ENCODE results near the gene PARD3.

The PARD3 gene

DNA sequence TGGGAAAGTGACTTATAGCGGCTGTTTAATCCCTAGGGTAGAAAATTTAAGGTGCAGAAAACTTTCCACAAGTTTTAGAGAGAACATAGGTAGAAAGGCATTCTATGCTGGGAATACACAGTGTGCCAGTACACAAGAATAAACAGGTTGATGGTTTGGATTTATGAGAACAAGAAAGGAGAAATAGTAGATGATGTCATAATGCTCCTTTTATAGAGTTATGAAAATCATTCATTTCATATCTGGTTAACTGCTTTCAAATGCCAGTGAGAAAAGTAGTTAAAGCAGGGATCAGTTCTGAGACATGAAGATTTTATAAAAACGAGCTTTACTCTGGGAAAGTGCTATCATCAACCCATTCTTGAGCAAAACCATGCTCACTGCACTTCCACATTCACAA is 311.4 kb downstream of the PARD3 start:
- H3K4me3 ChIP-seq (ENCODE audit: control insufficient read depth, low read depth, low read length): no peak overlapping the region
- TF ChIP-seq, protein P1, sequence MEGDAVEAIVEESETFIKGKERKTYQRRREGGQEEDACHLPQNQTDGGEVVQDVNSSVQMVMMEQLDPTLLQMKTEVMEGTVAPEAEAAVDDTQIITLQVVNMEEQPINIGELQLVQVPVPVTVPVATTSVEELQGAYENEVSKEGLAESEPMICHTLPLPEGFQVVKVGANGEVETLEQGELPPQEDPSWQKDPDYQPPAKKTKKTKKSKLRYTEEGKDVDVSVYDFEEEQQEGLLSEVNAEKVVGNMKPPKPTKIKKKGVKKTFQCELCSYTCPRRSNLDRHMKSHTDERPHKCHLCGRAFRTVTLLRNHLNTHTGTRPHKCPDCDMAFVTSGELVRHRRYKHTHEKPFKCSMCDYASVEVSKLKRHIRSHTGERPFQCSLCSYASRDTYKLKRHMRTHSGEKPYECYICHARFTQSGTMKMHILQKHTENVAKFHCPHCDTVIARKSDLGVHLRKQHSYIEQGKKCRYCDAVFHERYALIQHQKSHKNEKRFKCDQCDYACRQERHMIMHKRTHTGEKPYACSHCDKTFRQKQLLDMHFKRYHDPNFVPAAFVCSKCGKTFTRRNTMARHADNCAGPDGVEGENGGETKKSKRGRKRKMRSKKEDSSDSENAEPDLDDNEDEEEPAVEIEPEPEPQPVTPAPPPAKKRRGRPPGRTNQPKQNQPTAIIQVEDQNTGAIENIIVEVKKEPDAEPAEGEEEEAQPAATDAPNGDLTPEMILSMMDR (conservative IDR thresholded peaks at IDR 0.05; ENCODE audit: control insufficient read depth, insufficient read depth, low read depth, low read length): no peak
- DNase-seq (ENCODE audit: low read depth): no peak

DNA sequence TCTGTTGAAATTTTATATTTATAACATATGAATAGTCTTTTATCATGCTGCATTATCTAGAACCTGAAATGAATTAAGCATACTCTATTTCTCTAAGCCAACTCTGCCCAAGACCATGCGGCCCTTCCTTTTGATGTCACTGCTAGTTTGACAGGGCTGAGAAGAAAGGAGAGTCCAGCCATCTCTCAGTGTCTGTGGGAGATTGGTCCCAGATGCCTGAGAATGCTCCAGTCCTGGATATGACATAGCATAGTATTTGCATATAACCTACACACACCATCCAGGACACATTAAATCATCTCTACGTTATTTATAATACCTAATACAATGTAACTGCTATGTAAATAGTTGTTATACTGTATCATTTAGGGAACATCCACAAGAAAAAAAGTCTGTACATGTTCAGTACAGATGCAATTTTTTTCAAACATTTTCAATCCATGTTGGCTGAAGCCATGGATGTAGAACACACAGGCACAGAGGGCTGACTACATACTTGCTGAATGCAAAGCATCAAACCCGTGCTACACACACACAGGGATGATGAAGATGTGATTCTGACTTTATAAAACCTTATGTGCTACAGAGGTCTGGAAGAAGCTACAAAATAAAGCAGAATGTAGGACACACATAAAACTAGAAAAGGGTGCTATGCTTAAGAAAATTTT is 315.4 kb downstream of the PARD3 start:
- H3K4me3 ChIP-seq (ENCODE audit: control insufficient read depth, low read depth, low read length): no peak overlapping the region
- TF ChIP-seq, protein P1 (conservative IDR thresholded peaks at IDR 0.05; ENCODE audit: control insufficient read depth, insufficient read depth, low read depth, low read length): no peak
- no peak for DNase-seq (ENCODE audit: low read depth)

DNA sequence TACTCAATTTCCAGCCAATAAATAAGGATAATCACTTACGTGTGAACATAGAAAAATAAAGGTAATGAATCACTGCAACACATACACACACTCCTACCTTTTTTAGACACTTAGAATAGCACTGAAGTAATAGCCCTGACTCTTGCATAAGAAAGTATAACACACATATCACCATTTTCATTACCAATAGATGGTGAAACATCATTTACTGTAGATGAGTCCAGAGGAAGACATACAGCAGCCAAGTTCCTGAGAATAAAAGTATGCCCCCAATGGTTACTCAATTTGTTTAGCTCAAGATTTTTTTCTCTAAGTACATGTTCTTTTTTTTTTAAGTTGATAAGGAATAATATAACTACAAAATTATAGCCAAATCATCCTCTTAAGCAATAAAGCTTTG is 316.3 kb downstream of the PARD3 start:
- peak; percentile 47 for DNase-seq (ENCODE audit: low read depth)

DNA sequence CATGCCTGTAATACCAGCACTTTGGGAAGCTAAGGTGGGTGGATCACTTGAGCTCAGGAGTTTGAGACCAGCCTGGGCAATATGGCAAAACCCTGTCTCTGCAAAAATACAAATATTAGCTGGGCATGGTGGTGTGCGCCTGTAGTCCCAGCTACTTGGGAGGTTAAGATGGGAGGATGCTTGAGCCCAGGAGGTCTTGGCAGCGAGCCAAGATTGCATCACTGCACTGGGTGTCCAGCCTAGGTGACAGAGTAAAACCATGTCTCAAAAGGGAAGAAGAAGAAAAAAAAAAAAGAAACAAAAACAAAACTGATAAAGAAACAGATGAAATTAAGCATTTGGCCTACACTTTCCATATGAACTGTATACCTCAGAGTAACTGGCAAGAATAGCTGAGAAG is 319.2 kb downstream of the PARD3 start:
- no peak overlapping the region for H3K4me3 ChIP-seq (ENCODE audit: control insufficient read depth, low read depth, low read length)
- TF ChIP-seq, protein P1 (conservative IDR thresholded peaks at IDR 0.05; ENCODE audit: control insufficient read depth, insufficient read depth, low read depth, low read length): no peak
- peak; percentile 26 for DNase-seq (ENCODE audit: low read depth)

More for the DNA sequence above, 316.3 kb downstream of the PARD3 start:
- TF ChIP-seq, protein P1 (conservative IDR thresholded peaks at IDR 0.05; ENCODE audit: control insufficient read depth, insufficient read depth, low read depth, low read length): no peak
- H3K4me3 ChIP-seq (ENCODE audit: control insufficient read depth, low read depth, low read length): no peak overlapping the region

DNA sequence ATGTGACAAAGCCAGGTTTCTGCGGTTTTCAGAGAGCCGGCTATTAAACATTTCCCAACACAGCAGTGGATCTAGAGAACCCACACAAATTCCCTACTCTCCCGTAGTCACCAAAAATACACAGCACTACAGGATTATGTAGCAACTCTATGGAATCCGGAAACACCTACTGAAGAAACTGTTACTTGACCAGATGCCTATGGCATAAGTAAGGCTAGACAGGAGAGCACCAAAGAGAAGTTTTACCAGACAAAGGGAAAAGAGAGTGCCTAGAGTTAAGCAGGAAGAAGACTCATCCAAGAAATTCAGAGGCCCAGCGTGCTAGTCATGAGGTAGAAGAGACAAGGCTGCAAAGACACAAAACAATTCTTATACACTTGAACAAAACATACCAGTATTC is 321.1 kb downstream of the PARD3 start:
- peak; percentile 65 for DNase-seq (ENCODE audit: low read depth)
- TF ChIP-seq, protein P1 (conservative IDR thresholded peaks at IDR 0.05; ENCODE audit: control insufficient read depth, insufficient read depth, low read depth, low read length): no peak
- H3K4me3 ChIP-seq (ENCODE audit: control insufficient read depth, low read depth, low read length): no peak overlapping the region

DNA sequence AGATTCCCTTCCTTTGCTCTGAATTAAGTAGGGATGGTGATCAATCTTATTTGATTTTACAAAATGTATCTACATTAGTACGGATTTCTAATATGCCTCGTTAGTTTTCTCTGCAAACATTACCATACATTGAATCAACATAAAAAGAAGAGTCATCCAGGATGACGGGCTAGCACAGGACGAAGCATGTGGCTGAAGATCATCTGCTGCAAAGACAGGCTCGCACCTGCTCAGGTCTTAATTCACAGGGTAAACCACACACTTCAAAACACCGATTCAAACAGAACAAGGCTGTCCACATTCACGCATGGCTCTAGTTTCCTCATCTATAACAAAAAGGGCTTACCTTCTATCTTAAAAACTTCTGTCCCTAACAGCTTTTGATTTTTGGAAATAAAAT is 323.0 kb downstream of the PARD3 start:
- no peak for DNase-seq (ENCODE audit: low read depth)
- TF ChIP-seq, protein P1 (conservative IDR thresholded peaks at IDR 0.05; ENCODE audit: control insufficient read depth, insufficient read depth, low read depth, low read length): no peak
- H3K4me3 ChIP-seq (ENCODE audit: control insufficient read depth, low read depth, low read length): no peak overlapping the region

DNA sequence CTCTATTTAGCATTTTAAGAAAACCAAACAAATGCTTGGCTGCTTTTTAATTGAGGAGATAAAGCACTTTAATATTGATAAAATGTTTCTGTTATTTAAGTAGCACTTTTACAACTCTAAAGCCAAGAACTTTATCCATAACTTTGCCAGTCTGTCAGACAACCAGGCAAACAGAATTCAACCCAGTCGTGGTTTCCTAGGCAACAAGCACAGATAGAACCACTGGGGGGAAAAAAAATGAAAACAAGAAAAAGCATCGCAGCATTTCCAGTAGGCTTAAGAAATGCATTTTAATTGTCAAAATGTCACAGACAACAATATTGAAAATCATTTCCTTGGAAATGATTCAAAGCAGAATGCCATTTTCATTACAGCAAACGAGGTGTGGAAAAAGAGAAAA is 323.4 kb downstream of the PARD3 start:
- H3K4me3 ChIP-seq (ENCODE audit: control insufficient read depth, low read depth, low read length): no peak overlapping the region
- TF ChIP-seq, protein P1 (conservative IDR thresholded peaks at IDR 0.05; ENCODE audit: control insufficient read depth, insufficient read depth, low read depth, low read length): no peak
- DNase-seq (ENCODE audit: low read depth): no peak

All from fibroblast of mammary gland (primary cell).